Measurements from ENCODE around the gene RNF112.

RNF112 gene

DNA sequence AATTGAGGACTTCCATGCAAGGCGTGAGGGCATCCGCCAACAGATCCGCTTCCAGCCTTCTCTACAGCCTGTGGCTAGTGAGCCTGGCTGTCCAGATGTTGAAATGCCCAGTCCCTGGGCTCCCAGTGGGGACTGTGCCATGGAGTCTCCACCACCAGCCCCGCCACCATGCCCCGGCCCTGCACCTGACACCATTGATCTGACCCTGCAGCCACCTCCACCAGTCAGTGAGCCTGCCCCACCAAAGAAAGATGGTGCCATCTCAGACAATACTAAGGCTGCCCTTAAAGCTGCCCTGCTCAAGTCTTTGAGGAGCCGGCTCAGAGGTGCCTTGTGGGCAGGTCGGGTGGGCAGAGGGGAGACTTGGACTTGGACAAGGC is 29.7 kb upstream of the RNF112 start:
- no peak overlapping the region for H3K4ac ChIP-seq (ENCODE audit: low read length)
- H2BK120ac ChIP-seq (ENCODE audit: low read depth, low read length), result no peak overlapping the region
- H3K4me3 ChIP-seq (ENCODE audit: low read length in 2 of 2), result peak overlapping the region in 1 of 2 donors; percentile 2
- no peak overlapping the region for H3K9ac ChIP-seq (ENCODE audit: low read depth, low read length, poor library complexity)
- no peaks in the 10 kb centered on the region for H3K27me3 ChIP-seq (ENCODE audit: control insufficient read depth in 3 of 3, insufficient read depth in 3 of 3, low read depth in 1 of 3, low read length in 3 of 3)
- H4K91ac ChIP-seq (ENCODE audit: low read depth, low read length, poor library complexity), result no peak overlapping the region
- no CpG with 5 or more reads among the region's 7 CpGs for WGBS, 2 donors (ENCODE audit: extremely low coverage in 2 of 2, insufficient read length in 2 of 2, insufficient replicate concordance in 1 of 2)
- H3K23ac ChIP-seq (ENCODE audit: low read depth, low read length, poor library complexity), result no peak overlapping the region
- peak overlapping the region; percentile 24 for H4K8ac ChIP-seq (ENCODE audit: low read depth, low read length)
- no peak overlapping the region for H3K4me2 ChIP-seq (ENCODE audit: insufficient read depth, low read length, poor library complexity, severe bottlenecking)
- peaks cover 50 to 68% of the 10 kb centered on the region in 2 donors for H3K36me3 ChIP-seq (replicated peaks in 1 of 2; ENCODE audit: control insufficient read depth in 2 of 2, insufficient read depth in 2 of 2, low read length in 2 of 2)
- no peak overlapping the region for H2BK12ac ChIP-seq (ENCODE audit: low read length)
- no peak overlapping the region for H2BK15ac ChIP-seq (ENCODE audit: low read length)
- H3K27ac ChIP-seq (replicated peaks; ENCODE audit: low read length), result no peak overlapping the region
- no peak overlapping the region for H2AFZ ChIP-seq (ENCODE audit: low read length)
- H3K18ac ChIP-seq (ENCODE audit: low read length), result no peak overlapping the region
- H3K4me1 ChIP-seq (ENCODE audit: control insufficient read depth in 2 of 2, insufficient read depth in 1 of 2, low read depth in 1 of 2, low read length in 2 of 2), result peaks cover 7 to 13% of the 10 kb centered on the region in 2 donors
- H2BK5ac ChIP-seq (ENCODE audit: low read length), result no peak overlapping the region
- peaks cover 11% of the 10 kb centered on the region for H3K79me1 ChIP-seq (ENCODE audit: low read depth, low read length)
- no peak overlapping the region for H3K14ac ChIP-seq (ENCODE audit: low read length)
- H2AK5ac ChIP-seq (ENCODE audit: low read depth, low read length), result no peak overlapping the region
- H3K9me3 ChIP-seq (replicated peaks in 1 of 2; ENCODE audit: control insufficient read depth in 2 of 2, insufficient read depth in 1 of 2, low read depth in 1 of 2, low read length in 2 of 2), result no peaks in the 10 kb centered on the region
- no peak for DNase-seq (ENCODE audit: low spot score)

DNA sequence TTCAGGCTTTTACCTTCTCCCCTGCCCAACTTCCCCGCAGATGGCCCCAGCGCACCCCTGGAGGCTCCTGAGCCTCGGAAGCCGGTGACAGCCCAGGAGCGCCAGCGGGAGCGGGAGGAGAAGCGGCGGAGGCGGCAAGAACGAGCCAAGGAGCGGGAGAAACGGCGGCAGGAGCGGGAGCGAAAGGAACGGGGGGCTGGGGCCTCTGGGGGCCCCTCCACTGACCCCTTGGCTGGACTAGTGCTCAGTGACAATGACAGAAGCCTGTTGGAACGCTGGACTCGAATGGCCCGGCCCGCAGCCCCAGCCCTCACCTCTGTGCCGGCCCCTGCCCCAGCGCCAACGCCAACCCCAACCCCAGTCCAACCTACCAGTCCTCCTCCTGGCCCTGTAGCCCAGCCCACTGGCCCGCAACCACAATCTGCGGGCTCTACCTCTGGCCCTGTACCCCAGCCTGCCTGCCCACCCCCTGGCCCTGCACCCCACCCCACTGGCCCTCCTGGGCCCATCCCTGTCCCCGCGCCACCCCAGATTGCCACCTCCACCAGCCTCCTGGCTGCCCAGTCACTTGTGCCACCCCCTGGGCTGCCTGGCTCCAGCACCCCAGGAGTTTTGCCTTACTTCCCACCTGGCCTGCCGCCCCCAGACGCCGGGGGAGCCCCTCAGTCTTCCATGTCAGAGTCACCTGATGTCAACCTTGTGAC is 29.1 kb upstream of the RNF112 start:
- Histone ChIP-seq H3K4me2 (ENCODE audit: insufficient read depth, low read length, poor library complexity, severe bottlenecking) (no peak overlapping the region), H3K27me3 (ENCODE audit: control insufficient read depth in 3 of 3, insufficient read depth in 3 of 3, low read depth in 1 of 3, low read length in 3 of 3) (no peaks in the 10 kb centered on the region), H4K8ac (ENCODE audit: low read depth, low read length) (no peak overlapping the region), H3K18ac (ENCODE audit: low read length) (no peak overlapping the region), H3K4me1 (ENCODE audit: control insufficient read depth in 2 of 2, insufficient read depth in 1 of 2, low read depth in 1 of 2, low read length in 2 of 2) (peaks cover 11 to 18% of the 10 kb centered on the region in 2 donors), H2BK120ac (ENCODE audit: low read depth, low read length) (no peak overlapping the region), H3K14ac (ENCODE audit: low read length) (no peak overlapping the region), H2AK5ac (ENCODE audit: low read depth, low read length) (no peak overlapping the region), H2BK5ac (ENCODE audit: low read length) (no peak overlapping the region), H2BK15ac (ENCODE audit: low read length) (no peak overlapping the region), H3K4ac (ENCODE audit: low read length) (no peak overlapping the region), H3K23ac (ENCODE audit: low read depth, low read length, poor library complexity) (peak overlapping the region; percentile 71), H3K4me3 (ENCODE audit: low read length in 2 of 2) (no peak overlapping the region), H2AFZ (ENCODE audit: low read length) (no peak overlapping the region), H4K91ac (ENCODE audit: low read depth, low read length, poor library complexity) (no peak overlapping the region), H3K9me3 (replicated peaks in 1 of 2; ENCODE audit: control insufficient read depth in 2 of 2, insufficient read depth in 1 of 2, low read depth in 1 of 2, low read length in 2 of 2) (no peaks in the 10 kb centered on the region), H3K27ac (replicated peaks; ENCODE audit: low read length) (no peak overlapping the region), H3K79me1 (ENCODE audit: low read depth, low read length) (peaks cover 11% of the 10 kb centered on the region), H3K36me3 (replicated peaks in 1 of 2; ENCODE audit: control insufficient read depth in 2 of 2, insufficient read depth in 2 of 2, low read length in 2 of 2) (peaks cover 50 to 68% of the 10 kb centered on the region in 2 donors), H3K9ac (ENCODE audit: low read depth, low read length, poor library complexity) (no peak overlapping the region), H2BK12ac (ENCODE audit: low read length) (no peak overlapping the region)
- DNase-seq (ENCODE audit: low spot score), result no peak
- no CpG with 5 or more reads among the region's 31 CpGs for WGBS, 2 donors (ENCODE audit: extremely low coverage in 2 of 2, insufficient read length in 2 of 2, insufficient replicate concordance in 1 of 2)

DNA sequence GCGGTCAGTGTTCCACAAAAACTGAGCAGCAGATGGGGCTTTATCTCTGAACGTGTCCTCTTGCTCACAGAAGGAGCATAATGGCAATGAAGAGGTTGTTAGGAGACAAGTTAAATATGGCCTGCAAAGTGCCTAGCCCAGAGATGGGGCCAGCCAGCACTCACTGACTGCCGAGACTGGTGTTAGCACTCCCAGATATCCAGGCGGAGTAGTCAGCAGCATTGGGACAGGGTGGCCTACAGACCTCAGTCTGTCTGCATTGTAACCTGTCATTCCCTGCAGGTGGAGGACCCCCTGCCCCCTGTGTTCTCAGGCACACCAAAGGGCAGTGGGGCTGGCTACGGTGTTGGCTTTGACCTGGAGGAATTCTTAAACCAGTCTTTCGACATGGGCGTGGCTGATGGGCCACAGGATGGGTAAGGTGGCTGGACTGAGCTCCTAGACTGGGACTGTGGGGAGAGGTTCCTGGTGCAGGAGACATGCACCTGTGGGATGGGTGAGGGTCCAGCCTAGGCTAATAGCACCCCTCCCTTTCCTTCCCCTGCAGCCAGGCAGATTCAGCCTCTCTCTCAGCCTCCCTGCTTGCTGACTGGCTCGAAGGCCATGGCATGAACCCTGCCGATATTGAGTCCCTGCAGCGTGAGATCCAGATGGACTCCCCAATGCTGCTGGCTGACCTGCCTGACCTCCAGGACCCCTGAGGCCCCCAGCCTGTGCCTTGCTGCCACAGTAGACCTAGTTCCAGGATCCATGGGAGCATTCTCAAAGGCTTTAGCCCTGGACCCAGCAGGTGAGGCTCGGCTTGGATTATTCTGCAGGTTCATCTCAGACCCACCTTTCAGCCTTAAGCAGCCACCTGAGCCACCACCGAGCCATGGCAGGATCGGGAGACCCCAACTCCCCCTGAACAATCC is 28.2 kb upstream of the RNF112 start:
- no peak overlapping the region for H2AFZ ChIP-seq (ENCODE audit: low read length)
- no peak overlapping the region for H3K4ac ChIP-seq (ENCODE audit: low read length)
- no peak overlapping the region for H2BK120ac ChIP-seq (ENCODE audit: low read depth, low read length)
- H3K23ac ChIP-seq (ENCODE audit: low read depth, low read length, poor library complexity), result peak overlapping the region; percentile 45
- H2AK5ac ChIP-seq (ENCODE audit: low read depth, low read length), result no peak overlapping the region
- no peaks in the 10 kb centered on the region for H3K9me3 ChIP-seq (replicated peaks in 1 of 2; ENCODE audit: control insufficient read depth in 2 of 2, insufficient read depth in 1 of 2, low read depth in 1 of 2, low read length in 2 of 2)
- H4K91ac ChIP-seq (ENCODE audit: low read depth, low read length, poor library complexity), result no peak overlapping the region
- no peak for DNase-seq (ENCODE audit: low spot score)
- no peak overlapping the region for H2BK12ac ChIP-seq (ENCODE audit: low read length)
- H3K18ac ChIP-seq (ENCODE audit: low read length), result no peak overlapping the region
- H3K4me2 ChIP-seq (ENCODE audit: insufficient read depth, low read length, poor library complexity, severe bottlenecking), result no peak overlapping the region
- H3K4me3 ChIP-seq (ENCODE audit: low read length in 2 of 2), result no peak overlapping the region
- no peak overlapping the region for H3K9ac ChIP-seq (ENCODE audit: low read depth, low read length, poor library complexity)
- H3K36me3 ChIP-seq (replicated peaks in 1 of 2; ENCODE audit: control insufficient read depth in 2 of 2, insufficient read depth in 2 of 2, low read length in 2 of 2), result peaks cover 50 to 68% of the 10 kb centered on the region in 2 donors
- no peak overlapping the region for H3K14ac ChIP-seq (ENCODE audit: low read length)
- H3K79me1 ChIP-seq (ENCODE audit: low read depth, low read length), result peaks cover 11% of the 10 kb centered on the region
- no peak overlapping the region for H3K27ac ChIP-seq (replicated peaks; ENCODE audit: low read length)
- no peak overlapping the region for H4K8ac ChIP-seq (ENCODE audit: low read depth, low read length)
- no peak overlapping the region for H2BK5ac ChIP-seq (ENCODE audit: low read length)
- H3K4me1 ChIP-seq (ENCODE audit: control insufficient read depth in 2 of 2, insufficient read depth in 1 of 2, low read depth in 1 of 2, low read length in 2 of 2), result peaks cover 17 to 25% of the 10 kb centered on the region in 2 donors
- no peak overlapping the region for H2BK15ac ChIP-seq (ENCODE audit: low read length)
- no CpG with 5 or more reads among the region's 13 CpGs for WGBS, 2 donors (ENCODE audit: extremely low coverage in 2 of 2, insufficient read length in 2 of 2, insufficient replicate concordance in 1 of 2)
- no peaks in the 10 kb centered on the region for H3K27me3 ChIP-seq (ENCODE audit: control insufficient read depth in 3 of 3, insufficient read depth in 3 of 3, low read depth in 1 of 3, low read length in 3 of 3)

Measured in neuronal stem cell (in vitro differentiated cells).